Stimulated activated naive CD4-positive, alpha-beta T cell (primary cell): ENCODE results near the gene OSBPL9.
"Not testable (repeated sequence)": the region's sequence is repeated elsewhere in the genome, so short reads cannot be mapped to it uniquely, and the experiment has no call there.

Source experiments
- DNase-seq, 6 experiments: peaks; one replicate each; lab custom pipeline; 2025; lab: John Stamatoyannopoulos, UW

Gene OSBPL9

DNA sequence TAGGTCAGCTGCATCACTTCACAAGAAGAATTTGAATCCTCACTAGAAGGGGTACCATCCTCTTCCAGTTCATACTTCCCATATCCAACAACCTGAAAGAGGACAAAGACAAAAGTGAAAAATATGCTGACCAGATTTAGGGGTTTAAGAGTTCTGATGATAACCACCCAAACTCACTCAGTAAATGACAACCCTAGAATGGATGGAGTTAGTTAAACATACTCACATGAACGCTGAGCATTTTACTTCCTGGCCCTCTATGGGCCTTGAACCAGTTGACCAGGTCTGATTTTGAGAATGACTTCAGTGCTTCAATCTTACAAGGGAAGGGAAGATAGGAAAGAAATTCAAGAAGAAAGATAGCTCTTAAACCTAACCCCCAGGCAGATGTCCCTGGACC is 172.4 kb downstream of the OSBPL9 start:
- DNase-seq = no peak

DNA sequence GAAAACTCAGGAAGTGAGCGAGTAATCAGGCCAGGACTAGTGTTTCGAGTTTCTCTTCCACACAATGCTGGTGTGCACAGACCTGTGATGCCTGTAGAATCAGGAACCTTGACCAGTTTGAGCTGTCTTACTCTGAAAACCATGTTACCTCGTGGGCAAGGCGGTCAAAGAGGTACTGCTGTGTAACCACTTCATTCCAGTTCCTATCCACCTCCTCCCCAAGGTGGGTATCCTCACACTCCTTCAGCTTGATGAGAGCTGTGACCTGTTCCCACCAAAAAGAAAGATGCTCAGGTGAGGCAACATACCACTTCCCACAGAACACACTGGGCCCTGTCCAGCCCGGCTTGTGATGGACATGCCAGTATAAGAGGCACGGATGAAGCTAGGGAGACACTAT is 173.5 kb downstream of the OSBPL9 start:
- no peak for DNase-seq

DNA sequence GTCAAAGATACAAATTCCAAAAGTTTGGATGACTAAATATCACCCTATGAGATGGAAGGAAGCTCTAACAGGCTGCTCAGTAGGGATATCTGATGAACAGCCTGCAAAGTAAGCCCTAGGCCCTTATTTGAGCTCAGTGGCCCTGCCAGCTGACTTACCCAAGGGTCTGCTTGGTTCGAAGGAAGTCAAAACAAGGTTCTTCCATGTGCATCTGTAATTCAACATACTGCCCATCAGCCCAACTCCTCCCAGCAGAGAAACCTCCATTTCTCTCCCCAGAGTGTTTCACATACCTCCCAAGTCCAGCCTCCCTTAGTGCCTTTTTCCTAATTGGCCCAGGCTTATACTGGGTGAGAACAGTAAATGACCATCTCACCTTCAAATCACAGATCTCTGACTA is 175.0 kb downstream of the OSBPL9 start:
- DNase-seq = no peak

DNA sequence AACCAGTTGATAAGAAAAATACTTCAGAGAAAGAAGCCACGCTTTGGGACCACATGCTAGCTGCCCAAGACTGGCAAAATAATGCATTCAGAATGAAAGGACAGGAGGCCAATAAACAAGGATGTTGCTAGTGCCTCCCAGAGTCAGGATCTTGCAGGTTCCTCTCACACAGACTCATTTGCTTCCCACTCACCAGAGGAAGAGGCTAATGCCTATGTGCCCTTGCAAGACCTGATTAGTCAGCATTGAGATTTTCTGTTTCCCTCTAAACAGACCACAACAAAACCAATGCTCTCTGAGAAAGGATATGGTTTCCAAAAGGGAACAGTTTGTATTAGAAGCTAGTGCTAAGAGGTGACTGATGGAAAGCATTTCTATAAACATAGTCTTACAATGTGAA is 176.0 kb downstream of the OSBPL9 start:
- DNase-seq = no peak

DNA sequence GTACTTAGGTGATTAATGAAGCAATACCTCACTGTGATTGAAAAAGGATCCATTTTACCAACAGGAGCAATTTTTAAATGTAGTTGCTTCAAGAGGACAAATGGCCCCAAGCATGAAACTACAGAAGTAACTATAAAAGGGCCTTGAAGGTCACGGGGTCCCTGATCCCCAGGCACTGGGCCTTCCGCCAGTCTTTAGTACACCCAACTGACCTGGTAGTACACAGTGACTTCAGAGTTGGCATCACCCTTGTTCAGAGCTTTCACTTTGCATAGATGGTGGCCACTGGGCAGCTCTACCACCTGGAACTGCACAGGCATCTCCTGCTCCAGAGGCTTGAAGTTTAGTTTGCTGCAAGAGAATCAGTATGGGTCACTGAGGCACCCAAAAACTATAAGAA is 177.4 kb downstream of the OSBPL9 start:
- no peak for DNase-seq

GRCh38 chr1:51794868-51795267 is 178.0 kb downstream of the OSBPL9 start:
- DNase-seq = no peak

DNA sequence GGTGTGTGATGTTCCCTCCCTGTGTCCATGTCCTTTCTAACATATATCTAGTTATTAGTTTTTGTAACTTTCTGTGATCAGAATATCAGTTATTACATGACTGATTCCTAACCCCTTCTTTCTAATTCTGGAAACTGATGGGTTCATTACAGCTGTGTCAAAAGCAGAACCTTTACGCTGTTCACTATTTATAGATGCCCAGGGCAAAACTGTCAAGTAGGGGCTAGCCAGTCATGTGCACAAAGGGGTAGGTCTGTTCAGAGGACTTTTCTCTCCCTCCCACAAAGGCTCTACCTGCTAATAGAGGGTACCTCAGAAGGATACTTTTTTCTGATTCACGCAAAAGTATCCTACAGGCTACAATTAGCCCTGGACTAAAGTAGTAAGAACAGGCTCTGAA is 182.5 kb downstream of the OSBPL9 start:
- DNase-seq = no peak

DNA sequence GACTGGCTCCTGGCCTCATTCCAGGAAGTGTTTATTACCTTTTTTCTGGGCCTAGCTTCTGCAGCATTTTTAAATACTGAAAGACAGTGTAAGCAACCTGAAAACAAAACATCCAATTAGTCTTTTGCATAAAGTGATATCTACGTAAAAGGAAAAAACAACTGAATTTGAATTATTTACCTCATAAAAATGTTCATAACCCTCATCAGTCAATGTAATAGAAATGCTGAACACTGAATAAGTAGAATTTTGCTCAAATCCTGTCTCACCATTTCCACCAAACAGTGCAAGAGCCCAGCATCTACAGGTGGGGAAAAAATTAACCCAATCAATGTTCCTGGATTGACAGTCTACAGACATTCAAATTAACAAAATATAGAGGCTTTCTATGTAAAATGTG is 197.6 kb downstream of the OSBPL9 start:
- no peak for DNase-seq

DNA sequence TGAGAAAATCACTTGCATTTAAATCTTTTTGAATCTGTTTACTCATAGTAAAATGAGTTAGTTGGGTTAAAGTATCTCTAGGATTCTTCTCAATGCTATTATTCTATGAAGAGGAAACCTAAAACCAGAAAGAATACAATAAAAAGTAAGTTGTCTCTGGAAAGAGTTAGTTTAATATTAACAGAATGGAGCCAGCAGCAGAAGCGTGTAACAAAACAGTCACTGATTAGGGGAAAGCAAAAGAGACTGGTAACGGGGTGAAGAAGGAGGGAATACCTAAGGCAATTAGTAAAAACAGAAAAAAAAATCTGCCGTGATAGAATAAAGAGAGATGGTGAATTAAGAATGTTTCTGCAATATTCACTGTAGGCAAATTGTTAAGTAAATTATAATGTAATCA is 201.6 kb downstream of the OSBPL9 start:
- no peak for DNase-seq

DNA sequence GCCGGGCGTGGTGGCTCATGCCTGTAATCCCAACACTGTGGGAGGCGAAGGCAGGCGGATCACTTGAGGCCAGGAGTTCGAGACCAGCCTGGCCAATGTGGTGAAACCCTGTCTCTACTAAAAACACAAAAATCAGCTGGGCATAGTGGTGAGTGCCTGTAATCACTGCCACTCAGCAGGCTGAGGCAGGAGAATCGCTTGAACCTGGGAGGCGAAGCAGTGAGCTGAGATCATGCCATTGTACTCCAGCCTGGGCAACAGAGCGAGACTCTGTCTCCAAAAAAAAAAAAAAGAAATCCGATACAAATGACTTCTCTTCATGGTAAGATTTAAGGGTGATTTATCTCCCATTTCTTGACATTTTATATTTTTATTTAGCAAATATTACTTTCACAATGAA is 202.1 kb downstream of the OSBPL9 start:
- not testable (repeated sequence) for DNase-seq

DNA sequence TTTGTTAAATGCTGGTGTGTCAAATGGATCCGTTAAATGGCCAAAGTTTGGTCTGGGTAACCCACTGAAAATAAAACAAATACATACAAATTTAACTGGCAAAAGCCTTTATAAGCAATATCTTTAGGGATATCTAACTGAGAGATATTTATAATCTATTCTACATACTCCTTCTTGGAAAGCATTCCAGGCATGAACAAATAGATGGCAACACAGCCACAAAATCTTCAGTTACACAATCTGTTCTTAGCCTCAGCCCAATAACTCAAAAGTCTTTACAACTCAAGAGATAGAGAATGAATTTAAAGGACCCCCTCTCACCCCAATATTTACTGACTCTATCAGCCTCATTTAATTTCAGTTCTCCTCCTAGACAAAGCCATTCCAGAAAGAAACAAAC is 202.9 kb downstream of the OSBPL9 start:
- no peak for DNase-seq

GRCh38 chr1:51829058-51829457 is 212.2 kb downstream of the OSBPL9 start:
- DNase-seq = no peak

- DNase-seq = no peak
Measured at GRCh38 chr1:51833700-51834099, 216.8 kb downstream of the OSBPL9 start.

GRCh38 chr1:51837243-51837642 is 220.4 kb downstream of the OSBPL9 start:
- no peak for DNase-seq
